Measurements from ENCODE around the gene SLIT3.

The SLIT3 gene

GRCh38 chr5:168992016-168992415 is 308.9 kb downstream of the SLIT3 start:
- DNase-seq (ENCODE audit: low read depth), result no peak

DNA sequence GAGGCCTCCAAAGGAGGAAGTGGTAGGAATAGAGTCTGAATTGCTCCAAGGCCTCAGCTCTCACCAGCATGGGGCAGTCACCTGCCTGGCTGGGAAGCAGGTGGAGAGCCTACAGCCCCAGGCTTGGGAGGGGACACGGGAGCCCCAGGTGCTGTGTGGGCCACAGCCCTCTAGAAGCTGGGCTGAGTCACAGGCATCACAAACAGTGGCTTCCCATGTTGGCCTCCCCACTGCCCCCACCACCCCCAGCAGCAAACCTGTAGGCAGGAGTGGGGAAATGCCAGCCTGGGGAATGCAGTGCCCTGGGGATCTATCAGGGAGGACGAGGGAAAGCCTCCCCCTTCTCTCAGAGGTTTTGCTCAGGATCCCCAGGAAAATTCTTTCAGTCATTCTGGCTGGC is 309.6 kb downstream of the SLIT3 start:
- no peak for DNase-seq (ENCODE audit: low read depth)

GRCh38 chr5:168990679-168991078 is 310.3 kb downstream of the SLIT3 start:
- no peak for DNase-seq (ENCODE audit: low read depth)

DNA sequence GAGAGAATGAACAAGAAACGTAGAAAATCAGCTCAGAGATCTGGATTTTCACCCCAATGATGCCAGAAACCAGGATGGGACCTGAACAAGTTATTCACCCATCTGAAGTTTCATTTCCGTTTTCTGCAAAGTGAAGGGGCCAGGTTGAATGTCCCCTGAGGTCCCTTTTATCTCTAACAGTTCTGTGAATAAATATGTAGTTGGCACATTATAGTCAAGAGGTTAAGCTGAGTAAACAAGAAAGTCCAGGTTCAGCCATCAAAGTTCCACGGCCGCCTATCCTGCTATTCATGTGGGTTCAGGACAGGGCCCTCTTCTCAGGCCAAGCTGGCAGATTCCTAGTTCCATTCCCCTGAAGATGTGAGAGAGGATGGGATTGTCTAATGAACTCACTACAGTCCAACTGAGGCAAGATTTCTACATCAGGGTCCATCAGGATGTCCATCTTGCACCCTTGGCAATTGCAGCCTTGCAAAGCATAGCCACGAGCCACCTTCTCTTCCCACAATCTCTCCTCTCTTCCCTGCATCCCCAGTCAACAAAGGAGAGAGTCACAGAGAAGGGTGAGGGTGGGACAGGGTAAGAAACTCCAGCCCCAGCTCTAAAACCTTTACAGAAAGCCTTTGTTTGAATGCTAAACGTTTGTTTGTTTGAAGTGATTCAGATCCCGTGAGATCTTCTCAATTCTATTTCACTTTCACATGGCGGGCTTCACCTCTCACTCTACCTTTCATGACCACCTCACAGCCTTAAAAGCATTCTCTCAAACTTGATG is 311.0 kb downstream of the SLIT3 start:
- no peak for DNase-seq (ENCODE audit: low read depth)

- no peak for DNase-seq (ENCODE audit: low read depth)
These were observed 312.2 kb downstream of the SLIT3 start for GRCh38 chr5:168988699-168989098.

DNA sequence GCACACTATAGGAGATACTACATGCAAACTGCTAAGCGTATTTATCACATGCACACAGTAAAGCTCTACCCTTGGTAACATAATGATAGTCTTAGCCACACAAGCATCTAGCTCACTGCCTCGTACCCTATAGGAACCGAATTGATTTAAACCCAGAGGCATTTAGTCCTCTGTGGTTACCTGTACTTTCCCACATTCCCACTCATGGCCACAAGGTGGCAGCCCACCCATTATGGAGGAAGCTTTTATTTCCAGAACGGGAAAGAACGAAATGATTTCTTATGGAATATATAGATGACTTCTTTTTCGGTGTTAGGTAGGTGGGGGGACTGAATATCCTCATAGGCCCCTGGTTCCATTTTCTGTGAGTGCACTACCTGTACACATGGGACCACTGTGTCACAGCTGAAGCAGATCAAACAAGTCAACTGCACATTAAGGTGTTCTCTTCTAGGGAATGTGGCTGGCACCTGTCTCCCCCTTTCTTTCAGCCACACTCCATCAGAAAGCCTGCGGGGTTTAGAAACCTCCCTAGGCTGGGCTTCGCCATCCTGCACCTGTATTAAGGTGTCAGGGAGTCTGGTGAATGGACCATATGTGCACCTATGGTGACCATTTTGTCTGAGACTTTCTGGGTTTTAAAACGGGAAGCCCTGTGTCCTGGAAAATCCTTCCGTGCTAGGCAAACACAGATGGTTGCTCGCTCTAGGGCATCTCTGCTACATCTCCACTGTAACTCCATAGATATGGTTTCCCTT is 313.2 kb downstream of the SLIT3 start:
- no peak for DNase-seq (ENCODE audit: low read depth)

GRCh38 chr5:168985454-168985853 is 315.5 kb downstream of the SLIT3 start:
- DNase-seq (ENCODE audit: low read depth), result no peak

GRCh38 chr5:168984135-168984675 is 316.7 kb downstream of the SLIT3 start:
- no peak for DNase-seq (ENCODE audit: low read depth)

- no peak for DNase-seq (ENCODE audit: low read depth)
These were observed 321.8 kb downstream of the SLIT3 start for GRCh38 chr5:168979135-168979534.

GRCh38 chr5:168978500-168978899 is 322.4 kb downstream of the SLIT3 start:
- DNase-seq (ENCODE audit: low read depth), result no peak

DNA sequence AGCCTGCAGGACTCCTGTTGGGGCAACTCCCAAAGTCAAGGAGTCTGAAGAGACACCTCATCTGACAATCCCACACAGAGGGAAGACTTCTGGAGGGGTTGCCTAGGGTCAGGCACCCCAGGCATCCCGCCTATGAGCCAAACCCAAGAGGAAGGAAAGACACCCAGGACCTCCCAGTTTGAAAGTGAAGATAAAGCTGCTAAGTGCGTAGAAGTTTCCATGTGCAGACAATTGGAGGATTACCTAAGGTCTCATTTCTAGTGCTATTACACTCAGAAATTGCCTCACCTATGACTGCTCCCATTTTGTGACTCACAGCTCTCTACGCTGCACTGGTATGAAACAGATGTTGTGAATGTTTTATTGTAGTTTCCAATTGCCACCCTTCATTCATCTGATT is 322.9 kb downstream of the SLIT3 start:
- no peak for DNase-seq (ENCODE audit: low read depth)

DNA sequence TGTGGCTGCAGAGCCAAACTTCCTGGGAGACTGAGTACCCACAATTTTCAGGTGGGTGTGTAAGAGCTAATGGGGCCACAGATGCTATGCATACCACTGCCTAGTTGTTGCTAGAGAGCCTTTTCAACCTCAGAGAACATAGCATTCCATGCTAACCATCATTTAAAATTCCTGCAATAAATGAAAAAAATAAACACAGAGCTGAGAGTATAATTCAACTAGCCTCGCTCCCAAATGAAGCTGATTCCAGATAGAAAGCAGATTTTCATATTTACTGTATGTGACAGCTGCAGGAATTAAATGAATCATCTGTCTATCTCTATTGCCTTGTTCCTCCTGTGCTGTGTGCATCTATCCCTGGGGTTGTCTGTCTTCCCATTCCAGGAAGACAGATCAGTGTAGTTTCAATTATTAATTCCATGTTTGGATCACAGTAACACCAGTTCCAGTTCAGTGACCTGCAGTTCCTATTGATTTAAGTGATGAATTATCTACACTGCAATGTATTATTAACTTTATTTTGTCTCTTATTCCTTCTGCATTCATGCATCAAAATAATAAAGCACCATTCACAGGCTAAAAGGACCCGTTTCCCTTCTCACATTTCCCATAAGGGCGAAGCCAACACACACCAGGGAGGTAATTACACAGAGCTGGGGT is 324.5 kb downstream of the SLIT3 start:
- DNase-seq (ENCODE audit: low read depth), result no peak

- DNase-seq (ENCODE audit: low read depth), result no peak
These were observed 325.6 kb downstream of the SLIT3 start for GRCh38 chr5:168975331-168975730.

- DNase-seq (ENCODE audit: low read depth), result no peak
These were observed 326.9 kb downstream of the SLIT3 start for GRCh38 chr5:168974082-168974481.

DNA sequence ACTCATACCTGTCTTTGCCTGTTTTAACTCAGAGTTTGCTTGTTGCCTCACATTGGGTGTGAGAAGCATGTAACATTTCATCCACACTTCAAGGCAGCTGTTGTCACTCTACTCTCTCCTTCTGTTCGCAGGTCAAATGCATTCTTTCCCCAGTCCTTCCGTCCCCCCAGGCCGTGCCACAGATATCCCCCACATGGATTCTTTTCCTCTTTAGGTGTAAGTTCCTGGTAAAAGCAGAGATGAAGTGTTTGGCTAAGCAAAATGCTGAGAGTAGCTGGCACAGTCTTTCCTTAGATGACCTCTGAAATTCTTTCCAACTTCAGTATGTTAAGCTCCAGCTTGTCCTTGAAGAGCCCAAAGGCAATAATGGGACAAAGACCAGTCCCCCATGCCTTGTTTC is 328.2 kb downstream of the SLIT3 start:
- no peak for DNase-seq (ENCODE audit: low read depth)

GRCh38 chr5:168971100-168971499 is 329.8 kb downstream of the SLIT3 start:
- no peak for DNase-seq (ENCODE audit: low read depth)

- DNase-seq (ENCODE audit: low read depth), result no peak
These were observed 331.5 kb downstream of the SLIT3 start for GRCh38 chr5:168969326-168969886.

- no peak for DNase-seq (ENCODE audit: low read depth)
These were observed 332.9 kb downstream of the SLIT3 start for GRCh38 chr5:168967882-168968620.

- DNase-seq (ENCODE audit: low read depth), result no peak
These were observed 335.3 kb downstream of the SLIT3 start for GRCh38 chr5:168965638-168966037.

- no peak for DNase-seq (ENCODE audit: low read depth)
These were observed 336.8 kb downstream of the SLIT3 start for GRCh38 chr5:168964182-168964581.

DNA sequence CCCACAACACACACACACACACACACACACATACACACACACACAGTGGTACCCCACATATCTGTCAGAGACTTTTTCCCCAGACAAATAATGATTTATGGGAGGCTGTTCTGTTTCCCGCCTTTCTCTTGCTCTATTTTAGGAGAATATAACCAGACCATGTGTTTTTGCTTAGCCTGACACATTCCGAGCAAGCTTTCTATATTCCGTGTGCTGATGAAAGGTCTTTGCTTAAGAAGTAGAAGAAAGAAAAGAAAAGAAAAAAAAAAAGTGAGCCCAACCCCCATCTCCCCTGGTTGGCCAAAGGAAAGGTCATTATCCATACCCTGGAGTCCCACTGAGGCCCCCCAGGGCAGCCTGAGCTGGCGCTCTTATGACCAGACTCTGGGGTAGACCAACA is 338.6 kb downstream of the SLIT3 start:
- no peak for DNase-seq (ENCODE audit: low read depth)

DNA sequence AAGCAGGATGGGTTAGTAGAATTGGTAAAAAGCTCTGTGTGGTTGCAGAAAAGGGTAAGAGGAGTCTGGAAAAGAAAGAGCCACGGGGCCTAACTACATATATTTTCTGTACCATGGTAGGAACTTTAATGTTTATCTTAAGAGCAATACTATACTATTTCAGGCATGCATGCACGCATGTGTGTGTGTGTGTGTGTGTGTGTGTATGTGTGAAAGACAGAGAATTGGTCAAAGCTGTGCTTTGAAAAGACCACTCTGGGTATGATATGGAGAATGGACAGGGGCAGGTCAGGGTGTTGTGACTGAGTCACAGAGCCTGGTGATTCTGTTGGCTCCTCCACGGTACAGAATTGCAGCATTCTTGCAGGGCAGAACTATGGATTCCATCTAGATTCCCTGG is 339.3 kb downstream of the SLIT3 start:
- DNase-seq (ENCODE audit: low read depth), result no peak
